Hepatocyte (in vitro differentiated cells): ENCODE results near the gene ME3.

Experiments used
- CTCF ChIP-seq: fragments of 200-600 bp; sonication (generic); IDR thresholded peaks from 2 replicates; pipeline ENCODE4 v1.5.1; 2016; ENCODE audit warnings: antibody characterized with exemption, mild to moderate bottlenecking; ENCODE audit not compliant: poor library complexity
- EZH2phosphoT487 ChIP-seq: fragments of 200-600 bp; sonication (generic); IDR thresholded peaks from one replicate; pipeline ENCODE4 v1.6.1; 2018; ENCODE audit warnings: antibody characterized with exemption, mild to moderate bottlenecking, low read depth, moderate library complexity; ENCODE audit not compliant: unreplicated experiment, severe bottlenecking

GRCh38 chr11:86675017-86675416, 2.6 kb upstream of the ME3 start:
- TF ChIP-seq CTCF (no peak), EZH2phosphoT487 (no peak)
